ENCODE results near the gene AWAT2. TPM values are rescaled to one million over a fixed set of nuclear protein-coding genes. Genes with fewer than 3 reads are reported as not detected.

Gene AWAT2
- total and polyA plus RNA-seq, 9 of the 15 experiments (the other 6 are each of a cell fraction or from before 2014, with no cell fraction given) = not detected

DNA sequence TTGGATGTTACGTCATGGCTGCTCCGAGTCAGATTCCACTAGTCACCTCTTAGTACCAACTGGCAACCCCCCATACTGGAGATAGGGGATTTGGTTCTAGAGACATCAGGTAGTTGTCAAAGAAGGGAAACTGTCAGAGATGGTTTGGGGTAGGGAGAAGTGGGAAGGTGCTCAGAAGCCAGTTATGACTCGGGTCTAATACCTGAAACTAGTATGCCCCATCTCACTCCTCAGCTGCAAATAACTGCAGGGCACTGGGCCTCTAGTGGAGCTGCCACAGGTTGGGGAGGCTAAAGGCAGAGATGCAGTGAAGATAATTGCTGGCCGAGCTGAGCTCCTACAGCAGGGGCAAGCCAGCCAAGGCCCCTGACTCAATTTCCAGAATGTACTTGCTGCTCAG is 42.5 kb upstream of the AWAT2 start:
- in situ Hi-C loops (cut with MboI) = loop anchor here (10.0 kb wide), 1 partner anchor 597 kb away; no protein-coding TSS in a partner anchor
- intact Hi-C loops (cut with micrococcal nuclease) = loop anchor here (10.0 kb wide), 1 partner anchor 1267 kb away; the partner anchor contains the start of gene EFNB1
- TF ChIP-seq RNF2 (IDR thresholded peaks at IDR 0.05) (no peak), HNRNPL (IDR thresholded peaks at IDR 0.05; ENCODE audit: low read depth, low read length) (no peak), ZNF583 (CRISPR knock-in tag; IDR thresholded peaks at IDR 0.05) (no peak), ZNF124 (CRISPR knock-in tag; IDR thresholded peaks at IDR 0.05) (no peak), EGR1 (conservative IDR thresholded peaks at IDR 0.05) (no peak), SRF (CRISPR knock-in tag; IDR thresholded peaks at IDR 0.05) (no peak), PTBP1 (IDR thresholded peaks at IDR 0.05; ENCODE audit: low read depth, low read length) (no peak), KAT8 (IDR thresholded peaks at IDR 0.05; ENCODE audit: low read depth) (no peak), SRSF1 (IDR thresholded peaks at IDR 0.05; ENCODE audit: low read depth, low read length) (no peak), CBFB (CRISPR knock-in tag; IDR thresholded peaks at IDR 0.05) (no peak), ZNF436 (CRISPR knock-in tag; IDR thresholded peaks at IDR 0.05) (no peak), MTF1 (CRISPR knock-in tag; IDR thresholded peaks at IDR 0.05; ENCODE audit: borderline replicate concordance) (no peak), BRD4 (IDR thresholded peaks at IDR 0.05) (no peak), NFIX (CRISPR knock-in tag; IDR thresholded peaks at IDR 0.05; ENCODE audit: low read depth) (no peak), SMARCA4 (IDR thresholded peaks at IDR 0.05) (no peak)
- TF ChIP-seq, protein P1, sequence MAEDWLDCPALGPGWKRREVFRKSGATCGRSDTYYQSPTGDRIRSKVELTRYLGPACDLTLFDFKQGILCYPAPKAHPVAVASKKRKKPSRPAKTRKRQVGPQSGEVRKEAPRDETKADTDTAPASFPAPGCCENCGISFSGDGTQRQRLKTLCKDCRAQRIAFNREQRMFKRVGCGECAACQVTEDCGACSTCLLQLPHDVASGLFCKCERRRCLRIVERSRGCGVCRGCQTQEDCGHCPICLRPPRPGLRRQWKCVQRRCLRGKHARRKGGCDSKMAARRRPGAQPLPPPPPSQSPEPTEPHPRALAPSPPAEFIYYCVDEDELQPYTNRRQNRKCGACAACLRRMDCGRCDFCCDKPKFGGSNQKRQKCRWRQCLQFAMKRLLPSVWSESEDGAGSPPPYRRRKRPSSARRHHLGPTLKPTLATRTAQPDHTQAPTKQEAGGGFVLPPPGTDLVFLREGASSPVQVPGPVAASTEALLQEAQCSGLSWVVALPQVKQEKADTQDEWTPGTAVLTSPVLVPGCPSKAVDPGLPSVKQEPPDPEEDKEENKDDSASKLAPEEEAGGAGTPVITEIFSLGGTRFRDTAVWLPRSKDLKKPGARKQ (CRISPR knock-in tag; IDR thresholded peaks at IDR 0.05) = no peak
- TF ChIP-seq, protein P2, sequence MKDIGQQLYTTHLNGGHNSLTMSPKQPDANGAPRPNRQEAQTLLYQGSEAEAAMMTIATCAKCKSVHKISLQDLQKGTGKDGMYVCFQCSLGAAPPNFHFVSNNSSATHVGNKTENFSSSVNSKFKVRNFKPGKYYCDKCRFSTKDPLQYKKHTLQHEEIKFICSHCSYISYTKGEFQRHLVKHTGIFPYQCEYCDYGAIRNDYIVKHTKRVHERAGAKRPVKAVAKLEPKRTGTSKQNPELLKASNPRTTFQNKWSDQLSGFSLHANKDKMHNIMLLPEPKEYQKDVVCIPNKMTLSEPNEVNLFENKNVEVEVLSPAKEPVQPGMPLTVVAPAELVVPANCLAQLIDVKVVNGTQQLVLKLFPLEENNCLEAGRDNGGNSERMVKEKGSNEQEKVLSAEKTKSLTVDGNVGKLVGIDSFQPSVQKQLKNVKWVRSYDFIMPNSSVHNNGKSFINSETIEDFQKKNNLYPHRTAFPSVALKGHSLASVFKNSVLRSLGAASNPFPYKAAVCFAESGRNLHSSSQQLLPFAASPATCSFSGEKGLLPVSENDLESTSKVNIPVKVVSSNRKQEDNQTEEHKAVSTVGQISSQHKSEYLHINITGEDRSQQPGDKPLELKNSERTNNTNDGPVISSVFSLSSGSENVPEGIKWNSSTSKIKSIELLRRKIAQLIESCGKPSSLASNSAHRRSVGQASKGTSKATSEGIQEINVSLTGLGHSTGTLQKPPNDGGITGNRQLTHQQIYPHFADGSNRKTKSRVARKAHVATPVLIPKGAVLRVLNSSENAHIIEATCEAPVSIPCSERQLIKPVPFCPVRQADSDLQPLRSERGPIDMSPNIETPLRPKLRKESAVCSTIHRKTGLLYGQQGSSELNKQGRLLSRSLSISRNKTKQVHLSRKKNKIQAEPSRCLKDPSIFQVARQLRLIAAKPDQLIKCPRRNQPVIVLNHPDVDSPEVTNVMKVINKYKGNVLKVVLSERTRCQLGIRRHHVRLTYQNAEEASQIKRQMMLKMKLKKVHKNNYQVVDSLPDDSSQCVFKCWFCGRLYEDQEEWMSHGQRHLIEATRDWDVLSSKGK (CRISPR knock-in tag; IDR thresholded peaks at IDR 0.05) = no peak

More for the DNA sequence above, 42.5 kb upstream of the AWAT2 start:
- H3K4me1 ChIP-seq (replicated peaks in 1 of 2; ENCODE audit: control insufficient read depth in 2 of 2, insufficient read depth in 2 of 2, low read length in 2 of 2) = no peaks in the 10 kb centered on the region; a peak in 1 of 5 replicates
- no TSS peak for BruUV-seq (replicated peaks)
- no peaks in the 10 kb centered on the region for H3K9me1 ChIP-seq (ENCODE audit: control insufficient read depth, insufficient read depth, low read length)
- H3K27me3 ChIP-seq (ENCODE audit: control insufficient read depth in 2 of 2, insufficient read depth in 2 of 2, low read length in 2 of 2) = peaks cover 0 to 8% of the 10 kb centered on the region in 2 experiments; a peak in 1 of 5 replicates
- H3K79me2 ChIP-seq (ENCODE audit: control insufficient read depth, insufficient read depth, low read length) = no peaks in the 10 kb centered on the region
- ChIA-PET CTCF (ENCODE audit: low intra/inter-chr PET ratio) (interaction anchor here (0.7 kb wide), 1 partner anchor 693 kb away, joined by 4 read pairs; no protein-coding TSS in a partner anchor), POLR2A (interaction anchor here (0.7 kb wide), 1 partner anchor 9 kb away, joined by 5 read pairs; no protein-coding TSS in a partner anchor)
- H4K20me1 ChIP-seq (replicated peaks; ENCODE audit: control insufficient read depth, insufficient read depth, low read length) = no peaks in the 10 kb centered on the region
- DNase-seq (ENCODE audit: extremely low read depth in 1 of 4, low spot score in 3 of 4) = no peak
- no peak overlapping the region for H3K9ac ChIP-seq (ENCODE audit: insufficient read depth in 1 of 2, low read depth in 2 of 2, low read length in 2 of 2)
- no peak overlapping the region for H3K4me2 ChIP-seq (ENCODE audit: insufficient read depth, low read length)
- H2AFZ ChIP-seq (ENCODE audit: low read depth, low read length) = no peak overlapping the region
- no peak overlapping the region for H3K27ac ChIP-seq (ENCODE audit: extremely low read depth, low read depth, low read length)
- WGBS (ENCODE audit: insufficient coverage, low coverage, missing lambda C conversion rate) = 4% methylated on average over 3 of the region's 4 CpGs
- H3K9me3 ChIP-seq (replicated peaks; ENCODE audit: control insufficient read depth, insufficient read depth, low read depth, low read length) = no peaks in the 10 kb centered on the region
- ATAC-seq = no peak
- no peak for FAIRE-seq
- H3K36me3 ChIP-seq (ENCODE audit: control insufficient read depth, insufficient read depth, low read length) = no peaks in the 10 kb centered on the region
- H3K4me3 ChIP-seq = no peak overlapping the region
